ENCODE data around the gene SLC26A9.
A peak's percentile ranks its signal among the peaks of the same experiment; 100 is the strongest.
"Not testable (repeated sequence)": the region's sequence is repeated elsewhere in the genome, so short reads cannot be mapped to it uniquely, and the experiment has no call there.

SLC26A9 gene

GRCh38 chr1:205923651-205924459, 19.4 kb downstream of the SLC26A9 start:
- peak; percentile 28 for DNase-seq

GRCh38 chr1:205922806-205923205, 20.4 kb downstream of the SLC26A9 start:
- peak; percentile 28 for DNase-seq

- peak; percentile 38 for DNase-seq
Measured at GRCh38 chr1:205922314-205922713, 20.9 kb downstream of the SLC26A9 start.

- DNase-seq = peak; percentile 41
Measured at GRCh38 chr1:205921570-205921909, 21.7 kb downstream of the SLC26A9 start.

- DNase-seq = peak; percentile 50
Measured at GRCh38 chr1:205920861-205921569, 22.2 kb downstream of the SLC26A9 start.

GRCh38 chr1:205920159-205920558, 23.1 kb downstream of the SLC26A9 start:
- DNase-seq = no peak

GRCh38 chr1:205918955-205919746, 24.1 kb downstream of the SLC26A9 start:
- DNase-seq = peak; percentile 90

GRCh38 chr1:205917466-205918238, 25.6 kb downstream of the SLC26A9 start:
- DNase-seq = peak; percentile 35

GRCh38 chr1:205916541-205916940, 26.7 kb downstream of the SLC26A9 start:
- DNase-seq = no peak

GRCh38 chr1:205915354-205915990, 27.8 kb downstream of the SLC26A9 start:
- DNase-seq = no peak

- no peak for DNase-seq
Measured at GRCh38 chr1:205914730-205915129, 28.5 kb downstream of the SLC26A9 start.

- DNase-seq = no peak
Measured at GRCh38 chr1:205914155-205914507, 29.1 kb downstream of the SLC26A9 start.

- DNase-seq = no peak
Measured at GRCh38 chr1:205913451-205914154, 29.7 kb downstream of the SLC26A9 start.

GRCh38 chr1:205907794-205908193, 35.5 kb downstream of the SLC26A9 start:
- DNase-seq = peak; percentile 69

GRCh38 chr1:205905095-205905494, 38.2 kb downstream of the SLC26A9 start:
- DNase-seq = not testable (repeated sequence)

- no peak for DNase-seq
Measured at GRCh38 chr1:205896351-205896750, 46.9 kb downstream of the SLC26A9 start.

GRCh38 chr1:205894119-205894518, 49.1 kb downstream of the SLC26A9 start:
- not testable (repeated sequence) for DNase-seq

- not testable (repeated sequence) for DNase-seq
Measured at GRCh38 chr1:205892175-205892574, 51.1 kb downstream of the SLC26A9 start.

GRCh38 chr1:205891481-205891880, 51.8 kb downstream of the SLC26A9 start:
- not testable (repeated sequence) for DNase-seq

- not testable (repeated sequence) for DNase-seq
Measured at GRCh38 chr1:205890631-205891030, 52.6 kb downstream of the SLC26A9 start.

- DNase-seq = peak; percentile 65
Measured at GRCh38 chr1:205889706-205890105, 53.5 kb downstream of the SLC26A9 start.

Measured in islet precursor cell (in vitro differentiated cells).